ENCODE measurements around the gene SLC16A14.

- TF ChIP-seq GATA2 (IDR thresholded peaks at IDR 0.05; ENCODE audit: low read depth, low read length) = no peak
- TF ChIP-seq GATA3 (IDR thresholded peaks at IDR 0.05; ENCODE audit: low read depth, low read length) = no peak
Measured at GRCh38 chr2:230011617-230012016, 57.1 kb downstream of the SLC16A14 start.
